ENCODE measurements around the gene P3H2.

DNA sequence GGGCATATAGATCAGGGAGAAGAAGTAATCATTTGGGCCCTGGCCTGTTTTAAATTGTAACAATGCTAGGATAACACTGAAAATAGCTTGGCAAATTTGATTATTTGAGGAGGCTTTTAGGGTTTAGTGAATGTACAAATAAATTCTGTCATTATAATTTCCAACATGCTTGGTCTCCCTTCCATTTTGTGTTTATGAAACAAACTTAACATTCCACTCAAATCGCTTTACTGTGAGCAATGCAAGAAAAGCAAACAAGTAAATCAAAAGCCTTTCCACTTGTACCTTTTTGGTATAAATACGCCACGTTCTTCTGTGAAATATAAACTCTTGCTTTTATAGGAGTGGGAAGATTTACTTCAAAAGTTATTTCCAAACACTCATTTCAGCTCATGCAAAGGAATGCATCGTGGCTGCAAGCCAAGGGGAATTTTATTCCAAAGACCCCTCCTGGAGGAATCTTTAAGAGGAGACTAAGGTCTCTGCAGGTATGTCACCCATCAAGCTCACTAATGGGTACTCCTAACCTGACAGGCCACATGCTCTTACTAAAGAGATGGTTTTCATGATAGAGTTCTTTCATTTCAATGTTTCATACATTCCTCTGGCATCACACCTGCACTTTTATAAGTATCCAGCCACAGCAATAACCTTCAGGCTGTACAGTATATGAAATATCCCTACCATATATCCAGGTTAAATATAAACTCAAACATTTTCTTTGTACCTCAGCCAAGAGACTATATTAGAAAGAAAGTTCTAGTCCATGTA is 115.2 kb downstream of the P3H2 start:
- TF ChIP-seq CTCF (IDR thresholded peaks at IDR 0.05 in 2 of 3, conservative IDR thresholded peaks at IDR 0.05 in 1 of 3; ENCODE audit: insufficient read depth in 2 of 3, low read depth in 1 of 3, low read length in 3 of 3) (no peak), ZEB2 (IDR thresholded peaks at IDR 0.05) (no peak), ZNF263 (CRISPR knock-in tag; IDR thresholded peaks at IDR 0.05; ENCODE audit: borderline replicate concordance) (no peak), CBX5 (IDR thresholded peaks at IDR 0.05; ENCODE audit: borderline replicate concordance, low read depth) (no peak), ZBTB12 (CRISPR knock-in tag; IDR thresholded peaks at IDR 0.05) (no peak), SMARCC2 (IDR thresholded peaks at IDR 0.05; ENCODE audit: low read depth) (no peak), NFIC (IDR thresholded peaks at IDR 0.05) (no peak), NFXL1 (CRISPR knock-in tag; IDR thresholded peaks at IDR 0.05) (no peak)
- TF ChIP-seq, protein P1, sequence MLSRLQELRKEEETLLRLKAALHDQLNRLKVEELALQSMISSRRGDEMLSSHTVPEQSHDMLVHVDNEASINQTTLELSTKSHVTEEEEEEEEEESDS (CRISPR knock-in tag; IDR thresholded peaks at IDR 0.05) = no peak
